Ramos (cell line): Measurements from ENCODE around the gene PRXL2B.

ENCODE experiments used
- in situ Hi-C: fragments of 300-500 bp; cut with MboI; formaldehyde crosslinking; loops from one replicate; pipeline ENCODE4 v1.14.3; 2022; ENCODE audit warnings: low sequenced_read_pairs; ENCODE audit not compliant: unreplicated experiment

The PRXL2B gene

DNA sequence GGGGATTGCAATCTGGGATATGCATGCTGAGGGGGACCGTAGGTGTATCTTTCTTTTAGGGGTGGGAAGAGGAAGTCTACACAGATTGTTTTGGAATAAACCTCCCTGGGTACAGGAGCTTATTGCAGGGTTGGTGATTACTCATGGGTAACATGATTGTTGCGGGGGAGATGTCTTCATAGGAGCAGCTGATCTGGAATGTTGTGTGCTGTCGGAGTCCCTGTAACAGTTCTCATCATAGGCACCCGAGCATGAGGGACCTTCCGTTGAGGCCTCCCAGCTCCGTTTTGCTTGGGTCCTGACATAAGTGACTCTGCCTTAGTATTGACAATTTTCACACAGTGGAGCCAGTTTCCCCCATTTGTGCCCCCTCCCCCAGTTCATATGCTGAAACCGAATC lies 4.2 kb upstream of the PRXL2B start:
- in situ Hi-C loops: no loop called here

DNA sequence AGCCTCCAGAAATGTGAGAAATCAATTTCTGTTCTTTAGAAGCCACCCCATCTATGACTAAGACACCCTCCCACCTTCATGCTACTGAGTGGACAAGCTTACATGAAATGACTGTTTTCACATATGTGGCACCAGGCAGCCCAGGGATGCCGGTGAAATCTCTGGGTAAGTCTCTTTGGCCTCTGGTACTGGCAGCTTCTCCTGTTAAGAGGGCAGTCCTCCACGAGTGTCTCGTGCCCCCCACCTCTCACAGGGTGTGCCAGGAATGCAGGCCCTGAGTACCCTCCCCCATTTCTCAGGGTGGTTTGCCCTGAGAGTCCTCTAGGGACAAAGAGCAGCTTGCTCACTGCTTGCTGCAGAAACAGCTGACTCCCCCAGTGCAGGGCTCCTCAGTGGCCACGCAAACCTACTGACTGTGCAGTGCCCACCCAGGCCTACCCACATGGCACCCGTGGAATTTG lies 3.2 kb upstream of the PRXL2B start:
- in situ Hi-C loops: no loop called here

DNA sequence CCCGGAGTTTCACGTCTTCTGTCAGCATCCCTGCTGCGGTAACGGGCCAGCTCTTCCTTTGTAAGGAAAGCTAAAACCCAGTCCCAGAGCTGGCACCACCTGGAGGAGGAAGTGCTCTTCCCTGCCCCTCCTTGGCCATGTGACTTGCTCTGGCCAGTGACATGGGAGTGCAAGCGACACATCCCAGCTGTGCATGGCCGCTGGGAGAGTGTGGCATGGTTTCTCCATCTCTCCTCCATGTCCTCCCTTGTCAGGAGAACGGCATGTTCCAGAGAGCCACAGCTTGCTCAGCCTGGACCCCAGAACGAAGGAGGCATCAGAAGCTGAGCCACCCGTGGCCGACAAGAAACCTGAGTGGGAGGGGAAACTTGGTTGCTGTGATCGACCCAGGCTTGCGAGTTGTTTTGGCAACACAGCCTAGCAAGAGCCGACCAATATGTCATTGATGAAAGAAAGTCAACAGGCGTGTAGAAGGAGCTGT lies 2.7 kb upstream of the PRXL2B start:
- in situ Hi-C loops: no loop called here

DNA sequence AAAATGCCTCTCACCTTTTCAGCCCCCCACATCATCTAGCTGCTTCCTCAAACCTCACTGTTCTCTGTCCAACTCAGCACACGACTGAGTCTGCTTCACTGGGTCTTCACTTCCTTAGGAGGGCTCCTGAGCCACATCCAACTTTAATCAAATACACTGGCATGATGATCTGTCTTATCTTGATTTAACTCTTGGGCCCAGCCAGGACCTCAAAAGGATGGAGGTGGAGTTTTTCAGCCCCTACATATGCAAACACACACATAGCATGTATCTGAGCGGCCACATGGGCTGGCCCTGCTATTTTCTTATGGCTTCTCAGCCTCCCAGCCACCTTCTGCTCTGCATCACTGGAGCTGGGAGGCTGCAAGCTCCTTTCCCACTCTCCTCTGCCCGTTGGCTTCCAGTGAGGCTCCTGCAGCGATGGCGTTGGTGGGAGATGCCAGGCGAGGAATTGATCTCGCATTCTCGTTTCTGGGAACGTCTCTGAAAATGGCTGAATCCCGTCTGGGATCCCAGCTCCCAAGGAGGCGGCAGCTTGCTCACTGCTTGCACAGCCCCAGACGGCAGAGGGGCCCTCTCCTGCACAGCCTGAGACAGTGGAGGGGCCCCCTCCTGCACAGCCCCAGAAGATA lies 1.8 kb upstream of the PRXL2B start:
- in situ Hi-C loops: no loop called here

DNA sequence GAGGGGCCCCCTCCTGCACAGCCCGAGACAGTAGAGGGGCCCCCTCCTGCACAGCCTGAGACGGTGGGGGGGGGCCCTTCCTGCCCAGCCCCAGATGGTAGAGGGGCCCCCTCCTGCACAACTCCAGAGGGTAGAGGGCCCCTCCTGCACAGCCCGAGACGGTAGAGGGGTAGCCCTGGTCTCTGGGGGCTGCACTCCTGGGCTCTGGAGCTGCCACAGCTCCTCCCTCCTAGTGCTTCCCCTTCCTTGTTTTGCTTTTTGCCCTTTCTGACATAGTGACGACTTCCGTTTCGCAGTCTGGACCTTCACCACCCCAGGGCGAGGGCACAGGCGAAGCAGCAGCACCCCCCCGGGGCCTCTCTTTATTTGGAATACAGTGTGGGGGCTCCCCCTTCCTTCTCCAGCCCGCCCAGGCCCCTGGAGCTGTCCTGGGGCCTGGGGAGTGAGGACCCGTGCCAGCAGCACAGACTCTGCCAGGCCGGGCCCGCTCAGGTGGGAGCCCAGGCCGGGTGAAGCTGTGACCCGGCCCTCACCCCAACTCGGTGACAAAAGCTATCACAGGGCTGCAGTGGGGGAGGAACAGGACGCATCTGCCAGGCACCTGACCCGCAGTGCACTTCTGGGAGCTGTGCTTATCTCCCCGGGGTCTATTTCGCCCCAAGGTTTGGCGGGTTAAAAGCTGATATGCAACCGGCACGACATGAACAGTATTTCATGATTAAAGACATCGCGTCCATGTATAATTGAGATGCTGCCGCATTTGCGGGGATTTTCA lies 1.1 kb upstream of the PRXL2B start:
- in situ Hi-C loops: no loop called here

DNA sequence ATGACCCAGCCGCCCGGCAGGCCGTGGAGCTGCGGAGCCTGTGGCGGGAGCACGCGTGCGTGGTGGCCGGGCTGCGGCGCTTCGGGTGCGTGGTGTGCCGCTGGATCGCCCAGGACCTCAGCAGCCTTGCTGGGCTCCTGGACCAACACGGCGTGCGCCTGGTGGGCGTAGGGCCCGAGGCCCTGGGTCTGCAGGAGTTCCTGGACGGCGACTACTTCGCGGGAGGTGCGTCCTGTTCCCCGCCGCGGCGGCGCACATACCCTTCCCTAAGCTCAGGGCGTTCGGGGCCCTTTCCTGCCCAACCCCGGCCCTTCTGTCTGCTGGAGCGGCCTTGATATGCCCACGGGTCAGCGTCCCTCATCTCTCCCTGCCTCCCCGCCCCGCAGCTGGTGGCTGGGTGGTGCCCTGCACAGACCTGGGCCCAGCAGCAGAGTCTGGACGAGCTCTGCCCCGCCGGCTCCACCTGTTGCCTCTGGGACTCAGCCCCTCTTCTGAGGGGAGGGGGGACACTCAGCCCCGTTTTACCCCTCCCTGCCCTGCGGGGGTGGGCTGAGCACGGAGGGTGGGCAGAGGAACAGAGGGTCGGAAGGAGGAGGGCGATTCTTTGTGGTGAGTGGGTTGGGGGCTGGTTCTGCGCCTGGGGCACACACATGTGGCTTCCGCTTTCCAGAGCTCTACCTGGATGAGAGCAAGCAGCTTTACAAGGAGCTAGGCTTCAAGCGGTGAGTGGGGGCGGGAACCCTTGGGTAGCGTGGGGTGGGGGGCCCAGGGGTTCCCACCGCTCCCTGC lies 688 bp downstream of the PRXL2B start:
- in situ Hi-C loops: no loop called here

DNA sequence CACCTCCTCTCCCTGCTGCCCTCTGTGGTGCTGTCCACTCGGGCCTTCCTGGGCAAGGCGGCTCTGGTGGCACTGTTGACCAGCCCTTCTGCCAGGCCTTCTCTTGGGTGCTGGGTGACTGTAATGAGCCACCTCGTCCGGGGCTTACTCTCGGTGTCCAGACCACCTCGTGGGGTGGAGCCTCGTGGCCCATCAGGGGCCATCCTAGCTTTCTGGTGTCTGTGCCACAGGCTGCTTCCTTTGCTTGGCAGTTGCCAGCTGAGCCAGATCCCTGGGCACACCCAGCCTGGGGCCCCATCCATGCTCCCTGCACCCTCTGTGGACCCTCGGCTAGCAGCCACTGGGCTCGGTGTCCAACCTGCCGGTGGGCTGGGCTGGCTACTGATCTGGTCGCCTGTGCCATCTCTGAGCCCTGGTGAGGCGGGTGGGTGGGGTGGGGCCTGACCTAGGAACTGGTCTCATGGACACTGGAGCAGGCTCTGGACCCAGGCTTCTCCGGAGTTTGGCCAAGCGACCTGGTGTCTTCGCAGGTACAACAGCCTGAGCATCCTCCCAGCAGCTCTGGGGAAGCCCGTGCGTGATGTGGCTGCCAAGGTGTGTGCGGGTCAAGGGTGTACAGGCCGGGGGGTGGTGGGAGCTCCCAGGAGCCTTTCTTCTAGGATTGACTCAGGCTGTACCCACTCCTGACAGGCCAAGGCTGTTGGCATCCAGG lies 1.4 kb downstream of the PRXL2B start:
- in situ Hi-C loops: no loop called here

DNA sequence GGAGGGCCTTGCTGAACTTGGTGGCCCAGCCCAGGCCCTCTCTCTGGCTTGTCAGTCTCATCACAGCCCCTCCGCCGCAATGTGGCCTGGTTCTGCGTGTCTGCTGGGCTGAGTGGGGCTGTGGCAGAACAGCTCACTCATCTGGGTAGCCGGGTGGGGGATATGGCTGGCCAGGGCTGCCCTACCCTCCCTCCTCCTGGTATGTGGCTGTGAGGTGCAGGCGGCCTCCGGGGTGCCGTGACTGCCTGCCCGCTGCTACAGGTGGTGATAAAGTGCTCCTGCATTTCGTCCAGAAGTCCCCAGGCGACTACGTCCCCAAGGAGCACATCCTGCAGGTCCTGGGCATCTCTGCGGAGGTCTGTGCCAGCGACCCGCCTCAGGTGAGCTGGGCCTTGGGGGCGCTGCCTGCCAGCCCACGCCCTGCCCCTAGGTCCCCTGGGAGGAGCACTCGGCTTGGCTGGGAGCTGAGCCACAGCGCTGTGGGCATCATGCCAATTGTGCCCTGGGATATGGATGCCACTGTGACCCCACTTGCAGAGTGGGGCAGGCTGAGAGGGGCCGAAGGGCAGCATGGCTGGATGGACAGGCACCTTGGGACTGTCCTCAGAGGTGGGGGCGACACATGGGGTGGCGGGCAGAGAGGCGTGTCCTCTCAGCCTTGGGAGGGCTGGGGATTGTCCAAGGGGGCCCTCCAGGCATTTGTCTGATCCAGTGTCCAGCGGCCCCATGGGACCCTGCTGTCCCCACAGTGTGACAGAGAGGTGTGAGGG lies 2.3 kb downstream of the PRXL2B start:
- in situ Hi-C loops: no loop called here

DNA sequence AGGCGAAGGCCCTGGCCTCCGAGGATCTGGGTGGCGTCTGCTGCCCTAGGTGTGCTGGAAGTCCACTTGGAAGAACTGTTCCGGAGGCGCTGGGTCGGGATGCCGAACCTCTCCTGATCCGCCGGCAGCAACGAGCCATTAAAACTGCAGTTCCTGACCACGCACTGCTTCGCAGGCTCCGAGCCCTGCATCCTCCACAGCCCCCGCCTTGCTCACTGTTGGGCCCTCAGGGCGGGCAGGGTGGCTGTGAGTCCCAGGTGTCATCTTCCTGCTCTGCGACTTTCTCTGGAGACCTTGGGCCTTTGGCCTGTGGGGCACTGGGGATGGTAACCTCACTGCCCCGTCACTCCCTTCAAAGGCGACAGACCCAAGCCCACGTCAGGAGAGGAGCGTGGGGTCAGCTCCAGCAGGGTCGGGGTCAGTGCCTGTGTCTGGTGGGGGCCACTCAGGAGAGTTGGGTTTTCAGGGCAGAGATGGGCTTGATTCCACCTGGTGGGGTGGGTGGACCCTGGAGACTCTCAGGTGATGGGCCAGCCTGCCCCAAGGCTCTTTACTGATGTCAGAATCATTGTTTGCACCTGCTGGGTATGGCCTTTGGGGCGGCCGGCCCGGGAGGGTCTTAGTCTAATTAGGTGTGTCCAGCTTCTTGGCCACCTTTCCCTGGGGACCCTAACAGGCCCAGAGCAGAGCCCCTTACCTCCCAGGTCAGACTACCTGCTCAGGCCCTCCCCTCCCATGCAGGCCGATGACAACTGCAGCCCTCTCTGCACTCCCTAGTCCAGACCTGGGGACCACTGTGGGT lies 3.1 kb downstream of the PRXL2B start:
- in situ Hi-C loops: no loop called here

DNA sequence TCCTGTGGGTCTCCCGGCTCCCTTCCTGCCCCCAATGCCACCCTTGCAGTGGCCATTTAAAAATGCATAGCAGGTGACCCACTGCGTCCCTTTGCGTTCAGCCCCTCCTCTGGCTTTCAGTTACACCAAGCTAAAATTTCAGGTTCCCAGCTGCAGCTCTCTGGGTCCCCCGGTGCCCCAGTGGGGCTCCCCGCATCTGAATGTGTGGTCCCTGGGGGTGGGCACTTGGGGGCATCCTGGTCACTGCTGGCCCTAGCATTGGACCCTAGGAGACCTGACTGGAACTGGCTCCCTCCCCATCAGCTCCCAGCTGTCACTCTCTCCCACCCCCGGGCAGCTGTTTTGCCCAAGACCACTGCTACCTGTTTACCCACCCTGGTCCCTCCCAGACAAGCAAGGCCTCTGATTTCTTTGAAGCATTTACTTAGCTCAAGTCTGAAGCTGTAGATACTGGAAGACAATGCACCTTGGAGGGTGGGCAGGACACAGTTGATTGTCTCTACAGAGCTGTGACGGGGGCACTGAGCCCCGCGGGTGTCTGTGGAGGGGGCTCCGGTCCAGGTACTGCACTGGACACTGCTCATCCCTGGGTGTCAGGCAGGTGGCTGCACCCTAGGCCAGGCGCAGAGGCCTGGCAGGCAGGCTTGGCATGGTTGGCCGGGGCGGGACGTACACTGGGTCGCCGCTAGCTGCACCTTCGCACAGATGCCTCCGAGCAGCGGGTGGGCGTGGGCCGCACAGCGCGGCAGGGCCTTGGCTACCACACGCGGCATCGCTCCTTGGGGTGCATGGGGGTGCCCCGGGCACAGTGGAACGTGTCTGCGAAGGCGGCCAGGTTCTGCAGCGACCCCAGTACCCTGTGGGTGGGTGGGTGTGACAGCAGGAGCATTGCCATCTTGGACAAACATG lies 3.9 kb downstream of the PRXL2B start:
- in situ Hi-C loops: no loop called here

DNA sequence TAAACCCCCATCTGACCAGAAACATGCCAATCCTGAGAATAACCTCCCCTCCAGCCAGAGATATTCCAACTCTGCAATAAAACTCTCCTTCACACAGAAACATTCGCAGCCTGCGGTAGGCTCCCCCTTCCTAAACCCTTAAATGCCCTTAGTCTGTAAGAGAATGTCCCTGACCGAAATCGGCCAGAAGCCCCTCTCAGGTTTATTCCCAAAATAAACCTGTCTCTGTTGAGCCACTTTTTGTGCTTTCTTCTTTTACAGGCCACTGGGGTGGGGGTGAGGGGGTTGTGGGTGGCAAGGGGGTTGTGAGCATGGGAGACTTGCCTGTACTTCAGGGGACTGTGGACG lies 4.6 kb downstream of the PRXL2B start:
- in situ Hi-C loops: no loop called here

DNA sequence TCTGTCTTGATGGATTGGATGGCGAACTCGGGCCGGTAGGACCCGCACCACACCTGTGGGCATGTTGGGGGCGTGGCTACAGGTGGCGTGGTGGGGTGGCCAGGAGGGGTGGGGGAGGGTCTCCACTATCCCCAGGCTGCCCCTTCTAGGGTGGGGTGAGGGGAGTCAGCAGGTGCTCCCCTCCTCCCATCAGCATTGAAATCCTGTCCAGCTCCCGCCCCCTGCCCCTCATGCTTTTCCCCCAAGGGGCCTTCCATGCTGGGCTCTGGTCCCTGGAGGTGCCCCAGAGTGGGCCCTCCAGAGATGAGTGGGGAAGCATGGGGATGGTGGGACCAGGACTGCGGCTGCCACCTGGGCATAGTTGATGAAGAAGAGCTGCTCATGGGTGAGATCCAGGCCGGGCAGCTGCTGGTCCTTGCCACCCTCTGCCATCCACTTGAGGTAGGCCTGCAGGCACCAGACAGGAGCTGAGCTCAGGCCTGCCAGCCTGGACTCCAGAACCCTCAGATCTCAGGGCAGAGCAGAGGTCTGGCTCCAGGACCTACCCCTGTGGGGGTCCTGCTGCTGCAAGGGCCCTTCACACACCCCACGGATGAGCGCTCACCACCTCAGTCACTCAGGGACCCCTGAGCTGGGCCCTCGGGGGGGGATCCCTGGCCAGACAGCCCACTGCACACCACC lies 5.1 kb downstream of the PRXL2B start:
- in situ Hi-C loops: no loop called here

DNA sequence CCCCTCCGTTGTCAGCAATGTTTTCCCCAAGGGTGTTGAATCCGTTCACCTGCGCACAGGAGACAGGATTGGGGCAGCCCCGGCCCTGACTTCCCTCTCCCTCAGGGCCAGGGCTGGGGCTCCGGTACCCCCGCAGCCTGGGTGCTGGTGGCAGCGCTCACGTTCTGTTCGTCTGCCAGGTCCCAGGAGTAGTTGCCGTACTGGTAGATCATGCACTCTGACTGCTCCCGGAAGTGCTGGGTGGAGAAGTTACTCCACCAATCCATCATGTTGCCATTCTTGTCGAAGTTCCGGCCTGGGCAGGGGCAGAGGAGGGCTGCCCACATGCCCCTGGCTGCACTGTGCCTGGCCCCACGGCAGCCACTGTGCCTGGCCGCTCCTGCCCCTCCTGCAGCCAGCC lies 6.1 kb downstream of the PRXL2B start:
- in situ Hi-C loops: no loop called here

DNA sequence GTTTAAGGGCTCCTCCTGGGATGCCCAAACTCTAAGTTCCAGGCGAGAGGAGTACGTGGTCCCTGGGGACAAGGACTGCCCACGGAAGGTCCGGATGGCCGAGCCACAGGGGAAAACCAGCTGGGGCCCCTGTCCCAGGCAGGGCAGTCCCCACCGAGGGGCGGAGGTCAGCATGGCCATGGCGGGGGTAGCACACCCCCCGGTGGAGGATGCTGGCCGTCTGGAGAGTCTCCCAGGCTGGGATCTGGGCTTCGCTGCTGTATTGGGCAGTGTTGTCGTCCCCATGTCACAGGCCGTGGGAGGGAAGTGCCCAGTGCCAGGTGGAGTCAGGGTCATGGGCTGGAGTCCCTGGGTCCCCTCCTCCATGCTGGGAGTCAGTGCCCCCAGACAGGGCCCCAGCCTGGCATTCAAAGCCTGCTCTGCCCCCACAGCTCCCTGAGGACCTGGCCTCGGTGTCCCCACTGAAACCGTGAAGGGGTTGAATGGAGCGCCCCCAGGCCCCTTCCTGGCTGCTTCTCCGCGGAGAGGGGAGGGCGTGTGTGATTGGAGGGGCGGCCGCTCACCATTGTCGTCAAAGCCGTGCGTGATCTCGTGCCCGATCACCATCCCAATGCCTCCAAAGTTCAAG lies 6.8 kb downstream of the PRXL2B start:
- in situ Hi-C loops: no loop called here

DNA sequence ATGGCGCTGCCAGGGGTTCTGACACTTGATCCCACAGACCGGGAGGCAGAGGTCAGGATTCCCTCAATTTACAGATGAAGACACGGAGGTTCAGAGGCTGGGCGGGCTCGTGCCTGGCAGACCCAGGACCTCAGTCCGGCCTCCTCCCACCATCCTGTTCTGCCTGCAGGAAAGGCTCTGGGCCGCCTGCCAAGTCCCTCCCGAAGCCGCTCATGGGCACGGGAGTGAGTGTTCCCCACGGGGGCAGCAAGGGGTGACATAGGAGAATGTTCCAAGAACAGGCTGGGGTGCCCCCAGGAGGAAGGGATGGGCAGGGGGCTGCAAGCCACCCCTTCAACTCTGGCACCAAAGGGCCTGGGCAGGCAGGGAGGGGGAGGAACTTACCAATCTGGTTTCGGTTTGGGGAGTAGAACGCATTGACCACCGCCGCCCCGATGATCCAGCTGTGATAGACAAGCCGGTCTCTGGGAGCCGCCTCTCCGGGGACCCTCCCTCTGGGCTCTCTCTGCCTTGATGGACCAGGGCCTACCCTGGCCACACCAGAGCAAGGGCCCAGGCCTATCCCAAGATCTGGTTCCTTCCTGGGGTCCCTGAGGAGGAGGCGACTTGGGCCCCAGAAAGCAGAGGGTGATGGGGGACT lies 7.5 kb downstream of the PRXL2B start:
- in situ Hi-C loops: no loop called here

DNA sequence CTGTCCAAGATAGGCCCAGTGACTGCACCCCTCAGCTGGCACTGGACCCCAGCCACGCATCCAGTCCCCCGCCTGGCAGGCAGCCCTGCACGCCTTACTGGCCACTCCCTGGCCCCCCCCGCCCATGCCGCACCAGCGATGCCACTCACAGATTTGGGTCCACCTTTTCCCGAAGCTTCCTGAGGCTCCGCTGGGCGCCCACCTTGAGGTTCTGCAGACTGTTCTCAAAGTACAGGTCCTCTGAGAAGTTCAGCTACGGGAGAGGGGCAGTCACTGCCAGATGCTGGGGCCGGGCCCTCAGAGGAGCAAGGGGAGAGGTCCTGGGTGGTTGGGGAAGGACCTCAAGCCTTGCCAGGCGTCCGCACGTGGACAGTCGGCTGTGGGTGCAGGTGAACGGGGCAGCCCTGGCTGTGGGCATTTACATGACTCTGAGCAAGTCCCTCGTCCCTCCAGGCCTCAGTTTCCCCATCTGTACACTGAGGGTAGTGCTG lies 8.1 kb downstream of the PRXL2B start:
- in situ Hi-C loops: no loop called here
